HG03095 (cell line): Measurements from ENCODE around the gene SLC37A3.
"Not testable (repeated sequence)": the region's sequence is repeated elsewhere in the genome, so short reads cannot be mapped to it uniquely, and the experiment has no call there.

ENCODE experiments used
- ATAC-seq: cut with Tn5 transposase; IDR thresholded peaks from one replicate; pipeline ENCODE4 v1.9.1; 2021; ENCODE audit warnings: moderate library complexity; ENCODE audit not compliant: unreplicated experiment

Gene SLC37A3

DNA sequence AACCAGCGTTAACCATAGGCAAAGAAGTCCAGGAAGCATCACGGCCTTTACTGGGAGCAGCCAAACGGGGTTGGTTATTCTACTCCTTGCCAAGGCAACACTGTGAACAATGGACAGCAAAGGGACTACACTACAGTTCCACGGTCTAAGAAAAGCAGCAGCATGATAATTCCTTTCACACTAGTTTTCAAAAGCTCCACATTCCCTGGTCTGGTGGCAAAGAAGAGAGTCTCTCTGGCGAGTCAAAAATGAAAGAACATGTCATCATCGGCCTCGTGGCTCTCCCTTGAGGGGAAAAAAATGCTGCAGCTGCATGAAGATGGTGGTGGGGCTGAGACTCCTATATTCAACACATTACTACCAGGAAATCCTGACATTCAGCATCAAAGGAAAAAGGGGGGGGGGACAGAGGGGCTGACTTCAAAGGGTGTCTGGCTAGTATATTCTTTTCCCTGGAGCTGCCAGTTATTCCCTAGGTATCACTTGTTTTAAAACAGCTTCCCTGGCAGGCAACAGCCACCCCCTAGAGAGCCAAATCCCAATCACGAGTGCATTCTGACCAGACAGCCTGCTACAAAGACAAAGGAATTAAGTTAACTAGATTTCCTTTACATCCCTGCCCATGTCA lies 49.1 kb downstream of the SLC37A3 start:
- no peak for ATAC-seq

DNA sequence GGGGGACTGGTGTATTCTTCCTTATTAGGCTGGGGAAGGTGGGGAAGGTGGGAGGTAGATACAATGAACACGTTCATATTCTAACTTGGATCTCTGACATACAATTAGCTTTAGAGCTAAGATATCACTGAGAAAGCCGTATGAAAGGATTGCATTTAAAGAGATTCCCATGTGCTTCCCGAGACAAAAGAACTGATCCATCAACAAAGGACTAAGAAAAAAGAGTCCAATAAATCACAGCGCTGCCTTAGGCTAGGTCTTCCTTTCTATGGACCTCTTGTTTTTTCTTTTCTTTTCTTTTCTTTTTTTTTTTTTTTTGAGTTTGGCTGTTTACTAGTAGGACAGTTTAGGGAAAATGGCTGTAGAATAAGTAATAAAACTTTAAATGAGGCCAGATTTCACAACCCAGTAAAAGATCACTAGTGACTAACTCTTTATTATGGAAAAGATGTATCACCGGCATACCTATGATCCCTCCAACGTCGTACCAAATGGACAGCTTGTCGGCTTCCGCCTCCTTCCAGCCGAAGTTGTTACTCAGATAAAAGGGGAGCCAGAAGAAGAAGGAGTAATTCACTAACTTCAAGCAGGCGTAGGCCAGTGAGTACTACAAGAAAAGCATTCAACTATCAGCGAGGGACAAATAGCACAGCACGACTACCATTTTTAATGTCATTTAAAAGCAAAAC lies 50.0 kb downstream of the SLC37A3 start:
- ATAC-seq, result no peak

DNA sequence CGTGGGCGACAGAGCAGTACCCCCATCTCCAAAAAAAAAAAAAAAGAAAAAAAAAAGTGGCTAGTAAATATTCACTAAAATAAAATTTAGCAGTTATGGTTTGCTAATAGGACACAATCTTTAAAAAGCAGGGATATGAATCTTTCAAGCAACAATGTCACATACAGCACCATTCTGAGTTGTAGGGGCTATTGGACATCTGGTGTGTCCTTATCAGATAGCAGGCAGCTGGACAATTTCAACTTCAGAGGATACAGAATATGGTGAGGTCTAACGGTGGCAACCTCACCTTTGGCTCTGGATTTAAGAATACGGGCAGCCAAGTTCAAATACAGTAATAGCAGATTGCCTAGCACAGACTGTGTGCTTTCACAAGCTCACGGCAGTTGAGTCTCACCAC lies 51.1 kb downstream of the SLC37A3 start:
- no peak for ATAC-seq

DNA sequence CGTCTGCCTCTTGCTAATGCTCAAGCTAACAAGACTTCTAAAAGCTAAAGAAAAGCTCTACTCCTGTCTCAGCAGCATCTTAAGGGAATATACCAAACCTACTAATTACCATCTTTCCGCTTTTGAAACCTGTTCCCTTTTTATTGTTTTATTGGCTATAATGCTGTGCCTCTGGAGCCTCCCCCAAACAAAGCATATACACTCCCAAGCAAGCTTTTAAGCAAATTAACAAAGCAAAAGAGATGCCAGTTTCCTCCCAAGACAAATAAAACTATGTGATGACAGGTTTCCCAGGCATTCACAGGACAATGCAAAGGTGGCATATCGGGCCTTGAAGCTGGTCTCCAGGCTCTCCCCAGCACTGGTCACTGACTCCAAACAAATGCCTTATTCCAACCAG lies 52.9 kb downstream of the SLC37A3 start:
- ATAC-seq, result no peak

DNA sequence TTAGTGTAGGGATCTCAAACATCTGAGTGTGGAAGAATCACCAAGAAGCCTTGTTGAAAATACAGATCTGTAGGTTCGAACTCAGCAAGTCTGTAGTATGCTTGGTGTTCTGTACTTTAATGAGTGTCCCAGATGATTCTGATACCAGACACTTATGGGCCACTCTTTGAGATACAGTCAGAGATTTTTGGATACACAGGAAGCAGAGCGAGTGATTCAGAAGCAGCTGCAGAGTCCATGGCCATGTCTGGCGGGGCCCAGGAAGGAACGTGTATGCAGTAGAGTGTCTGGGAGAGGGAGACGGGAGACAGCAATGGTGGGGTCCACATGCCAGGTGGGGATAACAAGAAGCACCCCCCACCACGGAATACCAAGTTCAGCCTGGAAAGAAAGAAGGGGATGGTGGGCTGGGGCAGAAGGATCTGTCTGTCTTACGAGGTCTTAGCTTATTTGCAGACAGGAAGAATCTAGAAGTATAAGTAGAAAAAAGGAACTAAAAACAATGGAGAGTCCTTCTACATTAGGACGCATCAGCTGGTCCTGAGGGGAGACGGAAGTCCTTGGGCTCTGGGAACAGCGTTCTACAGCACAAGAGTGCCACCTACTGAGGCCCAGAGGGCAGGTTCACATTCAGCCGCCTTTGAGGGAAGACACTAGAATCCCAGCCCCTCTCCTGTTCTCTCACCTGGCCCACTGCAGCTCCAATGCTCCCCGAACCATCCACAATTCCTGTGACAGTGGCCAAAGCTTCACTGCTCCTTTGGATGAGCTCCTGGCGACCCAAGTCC lies 55.4 kb downstream of the SLC37A3 start:
- no peak for ATAC-seq

DNA sequence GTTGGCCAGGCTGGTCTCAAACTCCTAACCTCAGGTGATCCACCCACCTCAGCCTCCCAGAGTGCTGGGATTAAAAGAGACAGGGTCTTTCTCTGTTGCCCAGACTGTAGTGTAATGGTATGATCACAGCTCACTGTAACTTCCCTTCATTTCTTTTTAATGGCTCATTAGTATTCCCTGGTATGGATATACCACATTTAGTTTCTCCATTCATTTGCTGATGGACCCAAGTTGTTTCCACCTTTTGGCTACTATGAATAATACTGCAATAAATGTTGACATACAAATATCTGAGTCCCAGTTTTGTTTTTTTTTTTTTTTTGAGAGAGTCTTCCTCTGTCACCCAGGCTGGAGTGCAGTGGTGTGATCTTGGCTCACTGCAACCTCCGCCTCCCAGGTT lies 59.4 kb downstream of the SLC37A3 start:
- ATAC-seq, result not testable (repeated sequence)

DNA sequence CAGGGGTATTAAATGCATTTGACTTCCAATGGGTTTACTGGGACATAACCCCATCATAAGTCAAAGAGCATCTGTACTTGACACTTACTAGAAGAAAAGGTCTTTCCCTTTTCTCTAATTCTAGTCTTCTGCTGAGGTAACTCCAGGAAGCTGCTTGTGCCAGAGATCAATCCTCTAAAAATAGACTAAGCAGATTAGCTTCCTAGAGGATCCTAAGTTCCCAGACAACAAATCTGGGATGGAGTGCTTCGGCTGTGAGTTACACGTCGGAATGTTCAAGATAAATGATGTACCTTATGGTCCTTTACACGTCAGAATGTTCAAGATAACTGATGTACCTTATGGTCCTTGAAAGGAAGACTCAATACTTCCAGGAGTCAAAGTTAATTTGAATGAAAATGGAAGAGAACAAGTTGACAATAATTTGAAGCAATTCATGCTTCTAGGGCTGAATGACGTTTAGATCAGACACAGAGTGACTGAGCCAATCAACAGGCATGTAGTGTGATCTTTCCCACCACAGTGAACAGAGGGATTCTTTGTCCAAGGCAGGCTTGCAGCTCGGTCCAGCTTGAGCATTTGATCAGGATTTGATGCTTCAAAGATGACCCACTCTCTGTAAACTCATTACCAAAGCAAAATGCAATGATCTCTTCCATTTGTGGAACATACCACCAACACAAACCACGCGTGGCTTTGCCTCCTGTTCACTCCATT lies 63.8 kb downstream of the SLC37A3 start:
- no peak for ATAC-seq

- no peak for ATAC-seq
Measured at GRCh38 chr7:140333686-140334085, 64.6 kb downstream of the SLC37A3 start.

DNA sequence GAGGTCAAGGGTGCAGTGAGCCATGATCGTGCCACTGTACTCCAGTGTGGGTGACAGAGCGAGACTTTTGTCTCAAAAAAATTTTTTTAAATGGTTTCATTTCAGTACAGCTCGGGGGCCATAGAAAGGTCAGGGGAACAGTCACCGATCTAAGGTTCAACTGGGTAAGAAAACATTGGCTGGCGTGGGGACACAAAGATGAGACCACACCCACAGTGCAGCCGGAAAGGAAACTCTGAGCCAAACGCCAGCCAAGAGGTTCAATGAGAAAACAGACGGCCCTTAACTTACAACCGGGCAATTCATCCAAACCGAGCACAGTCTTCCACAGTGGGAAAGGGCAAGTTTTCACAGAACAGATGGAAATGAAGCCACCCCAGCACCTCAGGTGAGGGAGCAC lies 65.1 kb downstream of the SLC37A3 start:
- ATAC-seq, result no peak

- ATAC-seq, result no peak
Measured at GRCh38 chr7:140330595-140330994, 67.7 kb downstream of the SLC37A3 start.

DNA sequence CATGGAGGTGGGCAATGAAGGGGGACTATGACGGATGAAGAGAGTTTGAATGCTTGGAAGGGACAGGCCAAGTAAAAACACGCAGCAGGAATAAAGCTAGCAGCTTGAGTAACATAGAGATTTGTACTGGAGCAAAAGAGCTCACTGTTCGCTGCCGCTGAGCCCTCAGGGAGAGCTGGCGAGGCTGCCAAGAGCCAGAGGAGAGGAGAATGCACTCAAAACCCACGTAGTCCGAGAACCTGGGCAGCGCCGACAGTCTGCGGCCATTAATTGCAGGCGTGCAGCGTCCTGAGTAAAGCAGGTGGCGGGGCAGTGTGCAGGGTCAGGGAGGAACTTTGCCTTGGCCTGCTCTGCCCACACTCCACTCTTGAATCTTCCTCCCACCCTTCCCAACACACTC lies 68.2 kb downstream of the SLC37A3 start:
- no peak for ATAC-seq

DNA sequence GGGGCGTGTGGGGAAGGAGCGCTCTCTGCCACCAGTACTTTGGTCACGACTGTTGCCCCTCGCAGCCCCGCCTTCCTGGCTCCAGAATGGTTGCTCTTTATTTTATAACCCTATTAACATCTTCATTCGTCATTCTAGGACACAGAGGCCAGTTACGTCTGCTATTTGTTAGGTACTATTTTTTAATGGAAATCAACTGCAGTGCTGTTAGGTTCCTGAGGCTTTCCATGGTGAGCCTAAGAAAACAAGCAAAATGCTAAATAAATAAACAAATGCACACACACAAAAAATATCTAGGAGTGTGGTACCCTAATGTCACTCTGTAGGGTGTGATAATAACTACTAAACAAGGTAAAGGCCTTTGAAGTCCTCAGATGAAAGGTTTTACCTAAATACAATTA lies 71.1 kb downstream of the SLC37A3 start:
- ATAC-seq, result no peak

DNA sequence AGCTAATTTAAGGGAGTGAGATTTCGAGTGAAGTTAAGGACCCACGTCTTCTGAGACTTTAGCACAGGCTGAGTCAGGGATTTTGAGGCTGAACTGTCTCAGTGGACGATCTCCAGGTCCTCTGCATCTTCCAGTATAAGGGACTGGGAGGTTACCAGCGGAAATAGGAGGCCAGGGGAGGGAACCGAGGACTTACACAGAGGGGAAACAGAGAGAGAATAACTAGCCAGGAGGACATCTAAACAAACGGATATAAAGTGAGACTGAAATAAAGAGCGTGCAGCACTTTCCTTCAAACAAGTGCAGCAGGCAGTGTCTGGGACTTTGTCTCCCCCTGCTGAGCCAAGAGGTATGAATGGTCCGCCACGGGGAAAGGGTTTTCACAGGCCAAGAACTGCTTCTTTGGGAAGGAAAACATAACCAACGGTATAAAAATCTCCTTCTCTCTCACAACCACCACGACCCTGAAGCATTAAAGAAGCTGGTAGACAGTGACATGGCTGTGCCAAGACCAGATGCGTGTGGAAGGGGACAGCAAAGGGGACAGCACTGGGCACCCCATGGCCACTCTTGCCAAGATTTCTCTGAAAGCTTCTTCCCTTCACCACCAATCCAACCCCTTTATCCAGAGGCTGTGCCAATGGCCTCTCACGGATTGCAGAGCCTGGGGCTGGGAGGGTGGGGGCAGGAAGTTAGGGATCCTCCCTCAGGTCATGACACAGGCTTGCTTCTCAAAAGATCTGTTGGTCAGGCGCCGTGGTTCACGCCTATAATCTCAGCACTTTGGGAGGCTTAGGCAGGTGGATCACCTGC lies 72.0 kb downstream of the SLC37A3 start:
- ATAC-seq, result no peak

DNA sequence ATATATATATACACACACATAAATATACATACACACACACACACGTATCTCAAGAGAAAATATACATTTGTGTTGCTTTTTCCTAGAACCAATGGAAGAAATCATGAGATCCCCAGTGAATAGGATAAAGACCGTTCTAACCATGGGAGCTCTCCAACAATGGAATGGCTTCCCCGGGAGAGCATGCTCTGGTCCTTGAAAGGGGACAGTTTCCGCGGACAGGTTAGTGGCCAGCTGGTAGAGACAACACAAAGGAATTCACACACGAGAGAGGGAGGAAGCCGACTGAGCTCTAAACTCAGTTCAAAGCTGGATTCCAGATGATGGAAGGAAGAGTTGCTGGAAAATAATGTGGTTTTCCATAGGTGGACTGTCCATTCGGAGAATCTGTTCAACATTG lies 72.7 kb downstream of the SLC37A3 start:
- no peak for ATAC-seq

GRCh38 chr7:140324714-140325113 lies 73.6 kb downstream of the SLC37A3 start:
- no peak for ATAC-seq

GRCh38 chr7:140322759-140323158 lies 75.6 kb downstream of the SLC37A3 start:
- ATAC-seq, result no peak

DNA sequence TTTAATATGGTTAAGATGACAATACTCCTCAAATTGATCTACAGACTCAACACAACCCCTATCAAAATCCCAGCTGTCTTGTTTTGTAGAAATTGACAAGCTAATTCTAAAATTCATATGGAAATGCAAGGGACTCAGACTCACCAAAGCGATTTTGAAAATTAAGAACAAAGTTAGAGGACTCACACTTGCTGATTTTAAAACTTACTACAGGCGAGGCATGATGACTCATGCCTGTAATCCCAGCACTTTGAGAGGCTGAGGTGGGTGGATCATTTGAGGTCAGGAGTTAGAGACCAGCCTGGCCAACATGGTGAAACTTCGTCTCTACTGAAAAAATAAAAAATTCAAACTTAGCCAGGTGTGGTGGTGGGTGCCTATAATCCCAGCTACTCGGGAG lies 78.3 kb downstream of the SLC37A3 start:
- not testable (repeated sequence) for ATAC-seq

- no peak for ATAC-seq
Measured at GRCh38 chr7:140317999-140318398, 80.3 kb downstream of the SLC37A3 start.

DNA sequence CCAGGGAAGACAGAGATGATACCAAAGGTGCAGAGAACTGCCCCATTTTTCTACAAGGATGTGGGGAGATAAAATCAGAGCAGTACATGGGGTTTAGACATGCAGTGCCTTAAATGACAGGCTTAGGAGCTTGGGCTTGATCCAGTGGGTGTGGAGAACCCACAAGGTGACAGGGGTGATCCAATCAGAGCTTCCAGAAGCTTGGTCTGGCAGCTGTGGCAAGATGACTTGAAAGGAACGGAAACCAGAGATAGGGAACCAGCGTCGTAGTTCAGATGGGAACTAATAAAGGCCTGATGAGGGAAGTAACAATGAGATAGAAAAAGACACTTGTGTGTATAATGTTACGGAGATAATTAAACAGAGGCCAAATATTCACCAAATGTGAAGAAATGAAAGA lies 80.7 kb downstream of the SLC37A3 start:
- ATAC-seq, result no peak

GRCh38 chr7:140316165-140316661 lies 82.1 kb downstream of the SLC37A3 start:
- no peak for ATAC-seq
